ENCODE data around the gene ZNF543. TPM values are rescaled to one million over a fixed set of nuclear protein-coding genes. Genes with fewer than 3 reads are reported as not detected.

The ZNF543 gene
- total RNA-seq, 1 experiment from 2014 or later, result 8.4 TPM

- Histone ChIP-seq H3K27me3 (ENCODE audit: insufficient read depth, low read length) (no peaks in the 10 kb centered on the region), H3K79me1 (ENCODE audit: insufficient read depth, low read depth, low read length, poor library complexity, severe bottlenecking) (no peaks in the 10 kb centered on the region), H3T11ph (ENCODE audit: low read length) (no peak overlapping the region), H3K9ac (ENCODE audit: extremely low read depth, insufficient read length, low read length) (no peak overlapping the region), H4K20me1 (ENCODE audit: control insufficient read depth, insufficient read depth, insufficient read length) (no peaks in the 10 kb centered on the region), H2BK12ac (ENCODE audit: insufficient read length, low read depth, low read length) (no peak overlapping the region), H2BK120ac (ENCODE audit: low read depth, low read length, poor library complexity, severe bottlenecking) (no peak overlapping the region), H3K4me2 (ENCODE audit: insufficient read depth, insufficient read length, low read length) (no peak overlapping the region), H3K9me3 (ENCODE audit: control insufficient read depth, low read depth, low read length) (no peaks in the 10 kb centered on the region), H2AK5ac (ENCODE audit: insufficient read length, low read length) (no peak overlapping the region), H2BK20ac (ENCODE audit: low read depth, low read length, poor library complexity, severe bottlenecking) (no peak overlapping the region), H2BK5ac (ENCODE audit: insufficient read length, low read length) (no peak overlapping the region), H3K56ac (ENCODE audit: insufficient read length, low read depth, low read length) (no peak overlapping the region), H4K91ac (ENCODE audit: insufficient read length, low read depth, low read length) (no peak overlapping the region), H3K4ac (ENCODE audit: low read depth, low read length) (no peak overlapping the region), H3K23ac (ENCODE audit: insufficient read length, low read depth, low read length) (no peak overlapping the region), H3K18ac (ENCODE audit: insufficient read length, low read depth, low read length) (no peak overlapping the region), H3K4me1 (ENCODE audit: insufficient read depth, low read length) (no peaks in the 10 kb centered on the region), H2BK15ac (ENCODE audit: low read depth, low read length) (no peak overlapping the region), H3K79me2 (ENCODE audit: insufficient read depth, low read length) (no peaks in the 10 kb centered on the region), H3K27ac (ENCODE audit: insufficient read length, low read depth, low read length) (no peak overlapping the region), H3K23me2 (ENCODE audit: insufficient read length, low read depth, low read length, poor library complexity, severe bottlenecking) (no peaks in the 10 kb centered on the region), H3K14ac (ENCODE audit: insufficient read depth, low read length) (no peak overlapping the region), H4K8ac (replicated peaks; ENCODE audit: insufficient read length, low read depth, low read length) (no peak overlapping the region), H4K5ac (ENCODE audit: insufficient read length, low read depth, low read length) (no peak overlapping the region), H2AFZ (ENCODE audit: low read length) (no peak overlapping the region)
- TF ChIP-seq CTCF (conservative IDR thresholded peaks at IDR 0.05), result no peak
- no peak overlapping the region for H3K27ac Mint-ChIP-seq
- no peaks in the 10 kb centered on the region for H3K9me3 Mint-ChIP-seq
- WGBS (ENCODE audit: extremely low coverage, insufficient read length, low lambda C conversion rate), result no CpG with 5 or more reads among the region's 8 CpGs
- DNase-seq, result no peak
- peaks cover 0 to 3% (median 0%) of the 10 kb centered on the region in 3 experiments; a peak in 3 of 7 replicates for H3K36me3 Mint-ChIP-seq (ENCODE audit: insufficient read depth in 1 of 3, low read depth in 3 of 3)
- H3K4me1 Mint-ChIP-seq, result peaks cover 10% of the 10 kb centered on the region in 2 experiments
- H3K27me3 Mint-ChIP-seq (ENCODE audit: low read depth), result peaks cover 2% of the 10 kb centered on the region
- H3K4me3 Mint-ChIP-seq, result no peak overlapping the region
Measured at GRCh38 chr19:57271280-57271679, 49.0 kb upstream of the ZNF543 start.

Measured in H9 (cell line).